Endothelial cell of umbilical vein (primary cell): Measurements from ENCODE around the gene CYP26C1. TPM values are rescaled to one million over a fixed set of nuclear protein-coding genes. Genes with fewer than 3 reads are reported as not detected.

Experiments used
- BruUV-seq: library from RNA; stranded (reverse); fragments of 400-500 nt; replicated peaks from 2 replicates; lab custom pipeline; 2021; lab: Mats Ljungman, UMichigan
- CTCF ChIA-PET: fragments of 300-600, 350-600 bp; sonication (Branson Sonifier 250); formaldehyde crosslinking; loops from one replicate; lab custom pipeline; 2021; ENCODE audit warnings: antibody characterized with exemption, inconsistent platforms; lab: Charles Lee
- POLR2A ChIA-PET: fragments of 300-600, 350-600 bp; sonication (Branson Sonifier 250); formaldehyde crosslinking; loops from one replicate; lab custom pipeline; 2021; ENCODE audit warnings: antibody characterized with exemption, inconsistent platforms; lab: Charles Lee
- DNase-seq: peaks from one replicate; pipeline ENCODE4 v3.0.0-alpha.2; 2011; ENCODE audit warnings: low read depth, low spot score
- FAIRE-seq: peaks from 2 replicates; lab custom pipeline; 2011; peaks lifted over from hg19 to GRCh38; lab: Jason Lieb, UNC
- H2AFZ ChIP-seq: 2 replicates; pipeline ENCODE4 v1.6.0; 2012; ENCODE audit warnings: low read depth, low read length, control low read depth, inconsistent platforms
- H3K27ac ChIP-seq: 2 replicates; pipeline ENCODE4 v1.5.1; 2011; ENCODE audit warnings: low read depth, mild to moderate bottlenecking, control low read depth, low read length, moderate library complexity; ENCODE audit not compliant: insufficient read depth
- H3K27me3 ChIP-seq, 2 experiments: 2 replicates each; pipeline versions ENCODE4 v1.6.0 to v1.6.1; 2011; ENCODE audit warnings: low read length in 2 of 2, mixed read lengths in 1 of 2; ENCODE audit not compliant: control insufficient read depth in 2 of 2, insufficient read depth in 2 of 2
- H3K36me3 ChIP-seq, 2 experiments: 2 replicates in 1 of 2; 3 replicates in 1 of 2; pipeline ENCODE4 v1.5.1; 2011; ENCODE audit warnings: low read length in 2 of 2, mild to moderate bottlenecking in 1 of 2, moderate library complexity in 1 of 2; ENCODE audit not compliant: control insufficient read depth in 2 of 2, insufficient read depth in 2 of 2; ENCODE audit errors: extremely low read depth in 1 of 2
- H3K4me1 ChIP-seq: 3 replicates; pipeline ENCODE4 v1.5.1; 2011; ENCODE audit warnings: mild to moderate bottlenecking, low read length; ENCODE audit not compliant: control insufficient read depth, insufficient read depth; ENCODE audit errors: extremely low read depth
- H3K4me2 ChIP-seq: 2 replicates; pipeline ENCODE4 v1.6.1; 2011; ENCODE audit warnings: low read length, control low read depth, mixed read lengths; ENCODE audit not compliant: insufficient read depth
- H3K4me3 ChIP-seq, 3 experiments: fragments of 200-600 bp in 1 of 3; sonication (generic), shearing (Covaris generic) in 1 of 3; replicated peaks in 1 of 3; 2 replicates each; pipeline ENCODE4 v1.5.1; 2011 to 2016; ENCODE audit warnings: control low read depth in 3 of 3, low read length in 3 of 3, mild to moderate bottlenecking in 2 of 3, inconsistent platforms in 1 of 3, low read depth in 1 of 3, moderate library complexity in 1 of 3; ENCODE audit not compliant: insufficient read depth in 1 of 3
- H3K79me2 ChIP-seq: 2 replicates; pipeline ENCODE4 v1.6.0; 2012; ENCODE audit warnings: low read length, inconsistent platforms; ENCODE audit not compliant: control insufficient read depth, insufficient read depth
- H3K9ac ChIP-seq: replicated peaks from 2 replicates; pipeline ENCODE3; 2011; ENCODE audit warnings: low read length, control low read depth; ENCODE audit not compliant: insufficient read depth; ENCODE audit errors: extremely low read depth
- H3K9me1 ChIP-seq: replicated peaks from 3 replicates; pipeline ENCODE4 v1.6.0; 2011; ENCODE audit warnings: mild to moderate bottlenecking, low read length; ENCODE audit not compliant: control insufficient read depth, insufficient read depth; ENCODE audit errors: extremely low read depth
- H3K9me3 ChIP-seq: replicated peaks from 2 replicates; pipeline ENCODE4 v1.5.1; 2012; ENCODE audit warnings: low read length, inconsistent platforms; ENCODE audit not compliant: control insufficient read depth, insufficient read depth
- H4K20me1 ChIP-seq: replicated peaks from 2 replicates; pipeline ENCODE3; 2011; ENCODE audit warnings: mild to moderate bottlenecking, low read length; ENCODE audit not compliant: control insufficient read depth, insufficient read depth; ENCODE audit errors: extremely low read depth
- CTCF ChIP-seq, 2 donors: IDR thresholded peaks; 1 replicate in 1 of 2; 2 replicates in 1 of 2; pipeline ENCODE4 v1.5.1; 2011; ENCODE audit warnings: low read length in 2 of 2, mild to moderate bottlenecking in 2 of 2, moderate library complexity in 2 of 2, control low read depth in 1 of 2, inconsistent platforms in 1 of 2, low read depth in 1 of 2; ENCODE audit not compliant: insufficient read depth in 1 of 2; ENCODE audit errors: extremely low read depth in 1 of 2
- EZH2 ChIP-seq: IDR thresholded peaks from 2 replicates; pipeline ENCODE4 v1.6.1; 2012; ENCODE audit warnings: borderline replicate concordance, low read depth, mild to moderate bottlenecking, moderate library complexity, low read length, inconsistent platforms; ENCODE audit not compliant: severe bottlenecking
- GATA2 ChIP-seq: IDR thresholded peaks from 2 replicates; pipeline ENCODE4 v1.7.0; 2011; ENCODE audit warnings: low read depth, mild to moderate bottlenecking, moderate library complexity, mixed read lengths, low read length; ENCODE audit not compliant: insufficient read length, insufficient read depth
- JUN ChIP-seq: IDR thresholded peaks from 2 replicates; pipeline ENCODE4 v1.6.1; 2011; ENCODE audit warnings: borderline replicate concordance, low read depth; ENCODE audit not compliant: insufficient read length, insufficient read depth
- MAX ChIP-seq: IDR thresholded peaks from 2 replicates; pipeline ENCODE4 v1.6.1; 2011; ENCODE audit not compliant: insufficient read depth, insufficient read length
- MYC ChIP-seq: IDR thresholded peaks from one replicate; pipeline ENCODE4 v1.6.1; 2011; ENCODE audit warnings: mild to moderate bottlenecking, low read depth, low read length
- dilution Hi-C: fragments of 300-500 bp; cut with MboI; formaldehyde crosslinking; loops from one replicate; pipeline ENCODE4 v1.15.0; 2019; ENCODE audit warnings: low sequenced_read_pairs; ENCODE audit not compliant: extremely low pct_ligation_motif_present
- intact Hi-C: fragments of 100-400 bp; cut with micrococcal nuclease; formaldehyde crosslinking; loops from one replicate; pipeline ENCODE4 v1.10.0; 2022
- polyA plus RNA-seq, 4 experiments: library from polyadenylated mRNA; depleted of rRNA in 3 of 4; stranded (reverse) in 3 of 4; unstranded in 1 of 4; fragments of >200 nt; gene quantifications; 2 replicates each; pipeline versions ENCODE4 v1.2.1 to v1.2.3, GENCODE V29; 2011 to 2012; ENCODE audit warnings: missing spikeins in 1 of 4
- total RNA-seq: library from RNA; stranded (reverse); gene quantifications from 2 replicates; pipeline ENCODE4 v1.2.3, GENCODE V29; 2021

Gene CYP26C1
- total and polyA plus RNA-seq, 2 donors (not counting 3 experiments of a cell fraction or from before 2014, with no cell fraction given) = 0.12 to 3.0 TPM

DNA sequence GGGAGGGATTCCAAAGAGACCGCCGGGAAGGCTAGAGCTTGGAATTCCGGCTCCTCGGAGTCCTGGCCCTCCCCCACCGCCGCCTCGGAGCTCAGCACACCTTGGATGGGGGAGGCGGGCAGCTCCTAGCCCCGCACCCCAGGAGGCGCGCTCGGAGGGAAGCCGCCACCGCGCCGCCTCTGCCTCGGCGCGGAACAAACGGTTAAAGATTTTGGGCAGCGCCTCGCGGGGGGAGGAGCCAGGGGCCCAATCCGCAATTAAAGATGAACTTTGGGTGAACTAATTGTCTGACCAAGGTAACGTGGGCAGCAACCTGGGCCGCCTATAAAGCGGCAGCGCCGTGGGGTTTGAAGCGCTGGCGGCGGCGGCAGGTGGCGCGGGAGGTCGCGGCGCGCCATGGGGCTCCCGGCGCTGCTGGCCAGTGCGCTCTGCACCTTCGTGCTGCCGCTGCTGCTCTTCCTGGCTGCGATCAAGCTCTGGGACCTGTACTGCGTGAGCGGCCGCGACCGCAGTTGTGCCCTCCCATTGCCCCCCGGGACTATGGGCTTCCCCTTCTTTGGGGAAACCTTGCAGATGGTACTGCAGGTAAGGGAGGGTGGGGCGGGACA lies 13.0 kb downstream of the CYP26C1 start, which contains the start of gene CYP26A1:
TSS of gene CYP26A1 (plus strand) at position 355 of the 608 bp plus-strand sequence. CDS start at position 397, 42 bp downstream.
- Histone ChIP-seq H2AFZ (no peak within 1 kb of the TSS), H3K4me3 (peak within 1 kb of the TSS in 1 of 3 experiments; percentile 24), H3K27me3 (peaks cover 41 to 58% of the 10 kb centered on the region in 2 experiments), H3K9me3 (no peaks in the 10 kb centered on the region), H3K4me2 (peak within 1 kb of the TSS; percentile 44), H3K9ac (no peak within 1 kb of the TSS), H4K20me1 (peaks cover 3% of the 10 kb centered on the region), H3K9me1 (no peaks in the 10 kb centered on the region), H3K27ac (no peak within 1 kb of the TSS), H3K79me2 (no peaks in the 10 kb centered on the region), H3K4me1 (peaks cover 29% of the 10 kb centered on the region), H3K36me3 (no peaks in the 10 kb centered on the region)
- dilution Hi-C loops = no loop called here
- intact Hi-C loops = no loop called here
- POLR2A ChIA-PET = no interaction called here
- no TSS peak for BruUV-seq
- no peak for TF ChIP-seq MAX
- no peak for TF ChIP-seq GATA2
- no peak for TF ChIP-seq MYC
- CTCF ChIA-PET = interaction anchor here (0.9 kb wide), 1 partner anchor 15 kb away, joined by 4 read pairs; no protein-coding TSS in a partner anchor
- no peak for DNase-seq
- FAIRE-seq = no peak

GRCh38 chr10:93074147-93074596 lies 13.6 kb downstream of the CYP26C1 start:
- Histone ChIP-seq H3K4me2 (peak overlapping the region; percentile 44), H4K20me1 (peaks cover 3% of the 10 kb centered on the region), H3K27ac (no peak overlapping the region), H3K4me1 (peaks cover 23% of the 10 kb centered on the region), H3K27me3 (peaks cover 41 to 58% of the 10 kb centered on the region in 2 experiments), H3K79me2 (no peaks in the 10 kb centered on the region), H3K9me1 (no peaks in the 10 kb centered on the region), H3K9ac (no peak overlapping the region), H3K4me3 (peak overlapping the region in 1 of 3 experiments; percentile 24), H2AFZ (no peak overlapping the region), H3K9me3 (no peaks in the 10 kb centered on the region), H3K36me3 (no peaks in the 10 kb centered on the region)
- dilution Hi-C loops (no loop called here), intact Hi-C loops (no loop called here)
- TF ChIP-seq CTCF (IDR thresholded peaks at IDR 0.05; ENCODE audit: extremely low read depth in 1 of 2, insufficient read depth in 1 of 2, low read depth in 1 of 2, low read length in 2 of 2) (peak in 1 of 2 donors; percentile 30), JUN (no peak), EZH2 (peak; percentile 87)
- no TSS peak for BruUV-seq
- POLR2A ChIA-PET = no interaction called here
- CTCF ChIA-PET = no interaction called here
- FAIRE-seq = no peak
- DNase-seq = no peak
